Endothelial cell of umbilical vein (primary cell): ENCODE results near the gene CIB4. TPM values are rescaled to one million over a fixed set of nuclear protein-coding genes. Genes with fewer than 3 reads are reported as not detected.

Source experiments
- BruUV-seq: library from RNA; stranded (reverse); fragments of 400-500 nt; replicated peaks from 2 replicates; lab custom pipeline; 2021; lab: Mats Ljungman, UMichigan
- CTCF ChIA-PET: fragments of 300-600, 350-600 bp; sonication (Branson Sonifier 250); formaldehyde crosslinking; loops from one replicate; lab custom pipeline; 2021; ENCODE audit warnings: antibody characterized with exemption, inconsistent platforms; lab: Charles Lee
- POLR2A ChIA-PET: fragments of 300-600, 350-600 bp; sonication (Branson Sonifier 250); formaldehyde crosslinking; loops from one replicate; lab custom pipeline; 2021; ENCODE audit warnings: antibody characterized with exemption, inconsistent platforms; lab: Charles Lee
- DNase-seq: peaks from one replicate; pipeline ENCODE4 v3.0.0-alpha.2; 2011; ENCODE audit warnings: low read depth, low spot score
- FAIRE-seq: peaks from 2 replicates; lab custom pipeline; 2011; peaks lifted over from hg19 to GRCh38; lab: Jason Lieb, UNC
- H2AFZ ChIP-seq: 2 replicates; pipeline ENCODE4 v1.6.0; 2012; ENCODE audit warnings: low read depth, low read length, control low read depth, inconsistent platforms
- H3K27ac ChIP-seq: 2 replicates; pipeline ENCODE4 v1.5.1; 2011; ENCODE audit warnings: low read depth, mild to moderate bottlenecking, control low read depth, low read length, moderate library complexity; ENCODE audit not compliant: insufficient read depth
- H3K27me3 ChIP-seq, 2 experiments: 2 replicates each; pipeline versions ENCODE4 v1.6.0 to v1.6.1; 2011; ENCODE audit warnings: low read length in 2 of 2, mixed read lengths in 1 of 2; ENCODE audit not compliant: control insufficient read depth in 2 of 2, insufficient read depth in 2 of 2
- H3K36me3 ChIP-seq, 2 experiments: 2 replicates in 1 of 2; 3 replicates in 1 of 2; pipeline ENCODE4 v1.5.1; 2011; ENCODE audit warnings: low read length in 2 of 2, mild to moderate bottlenecking in 1 of 2, moderate library complexity in 1 of 2; ENCODE audit not compliant: control insufficient read depth in 2 of 2, insufficient read depth in 2 of 2; ENCODE audit errors: extremely low read depth in 1 of 2
- H3K4me1 ChIP-seq: 3 replicates; pipeline ENCODE4 v1.5.1; 2011; ENCODE audit warnings: mild to moderate bottlenecking, low read length; ENCODE audit not compliant: control insufficient read depth, insufficient read depth; ENCODE audit errors: extremely low read depth
- H3K4me2 ChIP-seq: 2 replicates; pipeline ENCODE4 v1.6.1; 2011; ENCODE audit warnings: low read length, control low read depth, mixed read lengths; ENCODE audit not compliant: insufficient read depth
- H3K4me3 ChIP-seq, 3 experiments: fragments of 200-600 bp in 1 of 3; sonication (generic), shearing (Covaris generic) in 1 of 3; replicated peaks in 1 of 3; 2 replicates each; pipeline ENCODE4 v1.5.1; 2011 to 2016; ENCODE audit warnings: control low read depth in 3 of 3, low read length in 3 of 3, mild to moderate bottlenecking in 2 of 3, inconsistent platforms in 1 of 3, low read depth in 1 of 3, moderate library complexity in 1 of 3; ENCODE audit not compliant: insufficient read depth in 1 of 3
- H3K79me2 ChIP-seq: 2 replicates; pipeline ENCODE4 v1.6.0; 2012; ENCODE audit warnings: low read length, inconsistent platforms; ENCODE audit not compliant: control insufficient read depth, insufficient read depth
- H3K9ac ChIP-seq: replicated peaks from 2 replicates; pipeline ENCODE3; 2011; ENCODE audit warnings: low read length, control low read depth; ENCODE audit not compliant: insufficient read depth; ENCODE audit errors: extremely low read depth
- H3K9me1 ChIP-seq: replicated peaks from 3 replicates; pipeline ENCODE4 v1.6.0; 2011; ENCODE audit warnings: mild to moderate bottlenecking, low read length; ENCODE audit not compliant: control insufficient read depth, insufficient read depth; ENCODE audit errors: extremely low read depth
- H3K9me3 ChIP-seq: replicated peaks from 2 replicates; pipeline ENCODE4 v1.5.1; 2012; ENCODE audit warnings: low read length, inconsistent platforms; ENCODE audit not compliant: control insufficient read depth, insufficient read depth
- H4K20me1 ChIP-seq: replicated peaks from 2 replicates; pipeline ENCODE3; 2011; ENCODE audit warnings: mild to moderate bottlenecking, low read length; ENCODE audit not compliant: control insufficient read depth, insufficient read depth; ENCODE audit errors: extremely low read depth
- CTCF ChIP-seq, 2 donors: IDR thresholded peaks; 1 replicate in 1 of 2; 2 replicates in 1 of 2; pipeline ENCODE4 v1.5.1; 2011; ENCODE audit warnings: low read length in 2 of 2, mild to moderate bottlenecking in 2 of 2, moderate library complexity in 2 of 2, control low read depth in 1 of 2, inconsistent platforms in 1 of 2, low read depth in 1 of 2; ENCODE audit not compliant: insufficient read depth in 1 of 2; ENCODE audit errors: extremely low read depth in 1 of 2
- EZH2 ChIP-seq: IDR thresholded peaks from 2 replicates; pipeline ENCODE4 v1.6.1; 2012; ENCODE audit warnings: borderline replicate concordance, low read depth, mild to moderate bottlenecking, moderate library complexity, low read length, inconsistent platforms; ENCODE audit not compliant: severe bottlenecking
- FOS ChIP-seq: IDR thresholded peaks from 2 replicates; pipeline ENCODE4 v1.6.1; 2011; ENCODE audit warnings: mild to moderate bottlenecking, low read length, moderate library complexity, borderline replicate concordance; ENCODE audit not compliant: insufficient read depth
- GATA2 ChIP-seq: IDR thresholded peaks from 2 replicates; pipeline ENCODE4 v1.7.0; 2011; ENCODE audit warnings: low read depth, mild to moderate bottlenecking, moderate library complexity, mixed read lengths, low read length; ENCODE audit not compliant: insufficient read length, insufficient read depth
- JUN ChIP-seq: IDR thresholded peaks from 2 replicates; pipeline ENCODE4 v1.6.1; 2011; ENCODE audit warnings: borderline replicate concordance, low read depth; ENCODE audit not compliant: insufficient read length, insufficient read depth
- MAX ChIP-seq: IDR thresholded peaks from 2 replicates; pipeline ENCODE4 v1.6.1; 2011; ENCODE audit not compliant: insufficient read depth, insufficient read length
- MYC ChIP-seq: IDR thresholded peaks from one replicate; pipeline ENCODE4 v1.6.1; 2011; ENCODE audit warnings: mild to moderate bottlenecking, low read depth, low read length
- POLR2A ChIP-seq: IDR thresholded peaks from 2 replicates; pipeline ENCODE4 v1.6.1; 2012; ENCODE audit warnings: low read depth, mild to moderate bottlenecking, control low read depth, low read length
- POLR2AphosphoS5 ChIP-seq: IDR thresholded peaks from 2 replicates; pipeline ENCODE4 v1.6.1; 2012; ENCODE audit warnings: low read depth, mild to moderate bottlenecking, control low read depth, low read length, moderate library complexity; ENCODE audit not compliant: insufficient read depth
- dilution Hi-C: fragments of 300-500 bp; cut with MboI; formaldehyde crosslinking; loops from one replicate; pipeline ENCODE4 v1.15.0; 2019; ENCODE audit warnings: low sequenced_read_pairs; ENCODE audit not compliant: extremely low pct_ligation_motif_present
- intact Hi-C: fragments of 100-400 bp; cut with micrococcal nuclease; formaldehyde crosslinking; loops from one replicate; pipeline ENCODE4 v1.10.0; 2022
- polyA plus RNA-seq, 4 experiments: library from polyadenylated mRNA; depleted of rRNA in 3 of 4; stranded (reverse) in 3 of 4; unstranded in 1 of 4; fragments of >200 nt; gene quantifications; 2 replicates each; pipeline versions ENCODE4 v1.2.1 to v1.2.3, GENCODE V29; 2011 to 2012; ENCODE audit warnings: missing spikeins in 1 of 4
- total RNA-seq: library from RNA; stranded (reverse); gene quantifications from 2 replicates; pipeline ENCODE4 v1.2.3, GENCODE V29; 2021

The CIB4 gene
- total and polyA plus RNA-seq, 2 donors (not counting 3 experiments of a cell fraction or from before 2014, with no cell fraction given) = not detected

- Histone ChIP-seq H3K4me3 (no peak overlapping the region), H3K36me3 (no peaks in the 10 kb centered on the region), H3K9ac (no peak overlapping the region), H3K27ac (no peak overlapping the region), H3K27me3 (peaks cover 3 to 11% of the 10 kb centered on the region in 2 experiments), H3K9me1 (no peaks in the 10 kb centered on the region), H4K20me1 (no peaks in the 10 kb centered on the region), H3K4me1 (no peaks in the 10 kb centered on the region), H3K4me2 (no peak overlapping the region), H3K79me2 (no peaks in the 10 kb centered on the region), H2AFZ (no peak overlapping the region), H3K9me3 (no peaks in the 10 kb centered on the region)
- DNase-seq = no peak
- no TSS peak for BruUV-seq
- ChIA-PET CTCF (interaction anchor here (0.6 to 0.8 kb wide), 3 partner anchors 13 to 101 kb away, joined by 3 read pairs; no protein-coding TSS in a partner anchor), POLR2A (no interaction called here)
- FAIRE-seq = no peak
- intact Hi-C loops (no loop called here), dilution Hi-C loops (no loop called here)
- TF ChIP-seq GATA2 (no peak), MAX (no peak), MYC (no peak), CTCF (IDR thresholded peaks at IDR 0.05; ENCODE audit: extremely low read depth in 1 of 2, insufficient read depth in 1 of 2, low read depth in 1 of 2, low read length in 2 of 2) (no peak), POLR2A (no peak), JUN (no peak), EZH2 (no peak), POLR2AphosphoS5 (no peak), FOS (no peak)
These were observed 68.6 kb downstream of the CIB4 start for GRCh38 chr2:26572591-26572990.
